ENCODE measurements around the gene PIP4K2A. TPM values are rescaled to one million over a fixed set of nuclear protein-coding genes. Genes with fewer than 3 reads are reported as not detected.
"Not testable (repeated sequence)": the region's sequence is repeated elsewhere in the genome, so short reads cannot be mapped to it uniquely, and the experiment has no call there.

The PIP4K2A gene
- total and polyA plus RNA-seq, 5 experiments from 2014 or later: 54.3 to 169 (median 77.5) TPM

DNA sequence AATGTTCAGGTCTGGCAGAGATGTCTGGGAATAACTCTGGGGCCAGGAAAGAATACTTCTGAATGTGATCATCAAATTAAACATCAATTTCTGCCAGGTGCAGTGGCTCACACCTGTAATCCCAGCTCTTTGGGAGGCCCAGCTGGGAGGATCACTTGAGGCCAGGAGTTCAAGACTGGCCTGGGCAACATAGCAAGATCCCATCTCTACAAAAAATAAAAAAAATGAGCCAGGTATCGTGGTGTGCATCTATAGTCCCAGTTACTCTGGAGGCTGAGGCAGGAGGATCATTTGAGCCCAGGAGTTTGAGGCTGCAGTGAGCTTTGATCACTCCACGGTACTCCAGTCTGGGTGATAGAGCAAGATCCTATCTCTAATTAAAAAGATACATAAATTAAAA is 214.4 kb downstream of the PIP4K2A start:
- Mint-ChIP-seq H3K27me3 (peaks cover 0 to 24% (median 7%) of the 10 kb centered on the region in 5 donors), H3K27ac (peak overlapping the region in 1 of 10 donors; percentile 55), H3K4me1 (peaks cover 0 to 13% (median 5%) of the 10 kb centered on the region in 4 donors)
- ATAC-seq, DNase-seq, POLR2A ChIA-PET, H3K9me3 Mint-ChIP-seq, H3K4me3 Mint-ChIP-seq, H3K36me3 Mint-ChIP-seq: not testable (repeated sequence)

- ATAC-seq (no peak), DNase-seq (no peak)
- H3K9me3 Mint-ChIP-seq: no peaks in the 10 kb centered on the region
- H3K4me1 Mint-ChIP-seq: peaks cover 12 to 20% (median 18%) of the 10 kb centered on the region in 4 donors
- peaks cover 0 to 34% (median 7%) of the 10 kb centered on the region in 5 donors for H3K27me3 Mint-ChIP-seq
- H3K27ac Mint-ChIP-seq: no peak overlapping the region
- H3K36me3 Mint-ChIP-seq: no peaks in the 10 kb centered on the region
- POLR2A ChIA-PET: interaction anchor here (0.6 kb wide), 1 partner anchor 277 kb away, joined by 3 read pairs; no protein-coding TSS in a partner anchor
- no peak overlapping the region for H3K4me3 Mint-ChIP-seq
Measured at GRCh38 chr10:22495396-22495795, 219.0 kb downstream of the PIP4K2A start.

DNA sequence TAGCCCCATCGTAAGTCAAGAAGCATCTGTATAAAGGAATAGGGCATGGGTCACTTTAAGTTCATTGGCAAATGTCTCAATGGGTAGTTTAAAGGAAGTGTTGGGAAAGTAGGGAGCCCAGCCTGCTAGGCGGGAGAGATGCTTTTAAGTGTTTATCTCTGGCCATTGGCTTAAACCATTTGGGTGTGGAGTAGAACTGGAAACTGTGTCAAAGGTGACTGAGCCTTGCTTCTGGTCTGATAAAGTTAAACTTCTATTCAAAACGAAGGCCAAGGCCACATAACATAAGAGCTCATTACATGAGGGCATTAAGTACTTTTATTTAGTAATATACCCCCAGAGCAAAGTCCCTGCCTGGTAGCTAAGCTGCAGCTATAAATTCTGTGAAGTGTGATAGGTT is 220.4 kb downstream of the PIP4K2A start:
- no peak overlapping the region for H3K4me3 Mint-ChIP-seq
- no peak overlapping the region for H3K27ac Mint-ChIP-seq
- ATAC-seq: no peak
- H3K9me3 Mint-ChIP-seq: no peaks in the 10 kb centered on the region
- POLR2A ChIA-PET: no interaction called here
- peaks cover 1 to 43% (median 9%) of the 10 kb centered on the region in 5 donors for H3K27me3 Mint-ChIP-seq
- DNase-seq: no peak
- H3K36me3 Mint-ChIP-seq: no peaks in the 10 kb centered on the region
- H3K4me1 Mint-ChIP-seq: peaks cover 12 to 22% (median 18%) of the 10 kb centered on the region in 4 donors

DNA sequence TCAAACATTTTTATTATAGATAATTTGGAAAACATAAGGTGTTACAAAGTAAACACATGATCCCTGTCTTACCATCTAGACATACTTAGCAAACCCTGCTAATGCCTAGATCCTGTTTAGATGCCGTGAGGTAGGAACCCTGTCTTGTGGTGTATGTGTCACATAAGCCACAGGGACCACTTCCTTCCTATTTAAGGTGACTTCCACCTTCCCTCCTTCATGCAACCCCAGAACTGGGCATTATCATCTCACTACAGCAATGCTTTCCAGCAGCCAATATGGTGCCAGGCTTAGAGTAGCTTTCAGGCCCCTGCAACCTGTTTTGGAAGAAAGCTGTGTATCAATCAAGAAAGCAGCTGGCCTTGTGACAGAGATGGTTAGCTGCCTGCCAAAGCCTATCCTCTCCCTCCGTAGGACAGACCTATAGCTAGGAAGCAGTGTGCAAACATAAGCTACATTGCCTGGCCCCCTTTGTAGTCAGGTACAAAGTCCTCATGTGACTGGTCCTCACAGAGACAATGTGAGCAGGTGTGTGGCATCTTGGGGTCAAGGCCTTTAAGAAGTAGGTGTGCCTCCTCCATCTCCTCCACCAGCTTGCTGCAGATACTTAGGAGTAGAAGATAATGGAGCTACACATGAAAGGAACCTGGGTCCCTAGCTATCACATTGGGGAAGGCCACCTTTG is 222.3 kb downstream of the PIP4K2A start:
- ATAC-seq: peak; percentile 80 to 97
- H3K36me3 Mint-ChIP-seq: peaks cover 0 to 4% (median 0%) of the 10 kb centered on the region in 3 donors
- POLR2A ChIA-PET: no interaction called here
- DNase-seq: peak in 5 of 10 donors; percentile 17 to 65 (median 55)
- H3K27ac Mint-ChIP-seq: peak overlapping the region in 1 of 10 donors; percentile 25
- peak overlapping the region in 5 of 10 donors; percentile 13 to 47 (median 14) for H3K4me3 Mint-ChIP-seq
- peaks cover 12 to 22% (median 18%) of the 10 kb centered on the region in 4 donors for H3K4me1 Mint-ChIP-seq
- peaks cover 4 to 52% (median 14%) of the 10 kb centered on the region in 5 donors for H3K27me3 Mint-ChIP-seq
- H3K9me3 Mint-ChIP-seq: no peaks in the 10 kb centered on the region

DNA sequence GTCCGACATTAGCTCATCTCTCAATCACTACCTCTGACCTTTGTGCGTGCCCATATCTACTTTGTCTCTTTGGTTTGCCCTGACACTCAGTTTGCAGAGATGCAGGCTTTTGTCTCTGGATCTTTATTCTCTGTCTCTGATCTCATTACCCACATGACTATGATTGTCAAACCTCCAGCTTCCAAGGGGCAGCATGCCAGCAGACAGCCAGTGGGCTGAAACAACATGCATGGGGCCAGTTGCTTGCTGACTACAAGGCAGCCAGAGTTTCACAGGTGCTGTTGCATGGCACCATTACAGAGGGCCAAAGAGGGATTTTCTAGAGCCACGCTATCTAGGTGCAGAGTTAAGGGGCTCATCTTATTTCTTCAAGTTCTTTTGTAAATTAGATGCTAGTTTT is 222.9 kb downstream of the PIP4K2A start:
- peak overlapping the region in 2 of 10 donors; percentile 40 to 71 for H3K27ac Mint-ChIP-seq
- peak overlapping the region in 6 of 10 donors; percentile 7 to 37 (median 28) for H3K4me3 Mint-ChIP-seq

GRCh38 chr10:22489975-22490374 is 224.4 kb downstream of the PIP4K2A start:
- POLR2A ChIA-PET: no interaction called here
- Mint-ChIP-seq H3K27ac (no peak overlapping the region), H3K27me3 (peaks cover 6 to 49% (median 9%) of the 10 kb centered on the region in 5 donors), H3K4me3 (no peak overlapping the region), H3K9me3 (no peaks in the 10 kb centered on the region), H3K4me1 (peaks cover 12 to 22% (median 18%) of the 10 kb centered on the region in 4 donors), H3K36me3 (peaks cover 0 to 4% (median 0%) of the 10 kb centered on the region in 3 donors)
- ATAC-seq (no peak), DNase-seq (no peak)

More for the DNA sequence above, 222.9 kb downstream of the PIP4K2A start:
- Mint-ChIP-seq H3K27me3 (peaks cover 5 to 53% (median 14%) of the 10 kb centered on the region in 5 donors), H3K4me1 (peaks cover 12 to 22% (median 18%) of the 10 kb centered on the region in 4 donors), H3K9me3 (no peaks in the 10 kb centered on the region), H3K36me3 (peaks cover 0 to 4% (median 0%) of the 10 kb centered on the region in 3 donors)
- POLR2A ChIA-PET: no interaction called here
- no peak for DNase-seq
- ATAC-seq: no peak

GRCh38 chr10:22489467-22489866 is 224.9 kb downstream of the PIP4K2A start:
- Mint-ChIP-seq H3K27me3 (peaks cover 6 to 44% (median 9%) of the 10 kb centered on the region in 5 donors), H3K4me1 (peaks cover 12 to 22% (median 18%) of the 10 kb centered on the region in 4 donors), H3K27ac (no peak overlapping the region), H3K4me3 (no peak overlapping the region), H3K36me3 (peaks cover 0 to 4% (median 0%) of the 10 kb centered on the region in 3 donors), H3K9me3 (no peaks in the 10 kb centered on the region)
- POLR2A ChIA-PET: no interaction called here
- DNase-seq: no peak
- ATAC-seq: no peak

DNA sequence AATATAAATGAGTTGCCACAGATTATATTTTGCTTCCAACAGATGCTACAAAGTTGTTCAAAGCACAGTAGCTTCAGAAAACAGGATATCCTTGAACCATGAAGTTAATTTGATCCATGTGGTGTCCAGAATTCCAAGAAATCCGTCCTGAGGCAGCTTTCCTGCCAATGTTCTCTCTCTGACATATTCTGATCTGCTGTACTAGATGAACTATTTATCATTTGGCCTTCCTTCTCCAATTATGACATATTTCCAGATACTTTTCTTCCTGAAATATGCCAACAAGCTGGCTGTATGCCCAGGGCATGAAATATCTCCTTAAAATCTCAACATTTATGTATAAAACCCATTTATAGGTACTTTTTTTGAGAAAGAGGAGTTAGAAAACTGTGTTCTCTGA is 227.9 kb downstream of the PIP4K2A start:
- no peak overlapping the region for H3K27ac Mint-ChIP-seq
- POLR2A ChIA-PET: no interaction called here
- peaks cover 5 to 16% (median 10%) of the 10 kb centered on the region in 4 donors for H3K4me1 Mint-ChIP-seq
- DNase-seq (no peak), ATAC-seq (no peak)
- H3K36me3 Mint-ChIP-seq: peaks cover 0 to 4% (median 0%) of the 10 kb centered on the region in 3 donors
- H3K27me3 Mint-ChIP-seq: peaks cover 8 to 39% (median 12%) of the 10 kb centered on the region in 5 donors
- H3K4me3 Mint-ChIP-seq: no peak overlapping the region
- no peaks in the 10 kb centered on the region for H3K9me3 Mint-ChIP-seq

Other genes with a start within 250 kb of the PIP4K2A start
- not detected for gene ARMC3, start 213.5 kb upstream of the PIP4K2A start, total RNA-seq
- not detected for gene ARMC3, start 213.5 kb upstream of the PIP4K2A start, polyA plus RNA-seq

Measured in naive thymus-derived CD8-positive, alpha-beta T cell (primary cell).